Upper lobe of right lung (tissue), 1 donor: ENCODE measurements around the gene DELE1. TPM values are rescaled to one million over a fixed set of nuclear protein-coding genes. Genes with fewer than 3 reads are reported as not detected.

ENCODE experiments used
- ATAC-seq: fragments of 200-7000 bp; cut with Tn5 transposase; one replicate; pipeline ENCODE4 v1.9.1; 2020; ENCODE audit warnings: mild to moderate bottlenecking, moderate library complexity
- DNase-seq: peaks from one replicate; pipeline ENCODE4 v3.0.0-alpha.2; 2020
- H3K27ac ChIP-seq: fragments of 200-600 bp; one replicate; pipeline ENCODE4 v1.8.0; 2022
- H3K27me3 ChIP-seq: fragments of 200-600 bp; one replicate; pipeline ENCODE4 v1.8.0; 2022; ENCODE audit warnings: mild to moderate bottlenecking
- H3K36me3 ChIP-seq: fragments of 200-600 bp; one replicate; pipeline ENCODE4 v1.8.0; 2022
- H3K4me1 ChIP-seq: fragments of 200-600 bp; one replicate; pipeline ENCODE4 v1.8.0; 2022
- H3K4me3 ChIP-seq: fragments of 200-600 bp; one replicate; pipeline ENCODE4 v1.8.0; 2022; ENCODE audit warnings: mild to moderate bottlenecking
- H3K9me3 ChIP-seq: fragments of 200-600 bp; one replicate; pipeline ENCODE4 v1.8.0; 2022
- intact Hi-C: fragments of 100-400 bp; cut with DNase I; formaldehyde crosslinking; loops from one replicate; pipeline ENCODE4 v1.11.0; 2022
- total RNA-seq: library from RNA; stranded (reverse); fragmentation: NEBNext Ultra II Directional; extraction: Animal tissue kit (Norgen Biotek cat#: 25700); gene quantifications from one replicate; pipeline ENCODE4 v1.2.1, GENCODE V29; 2021
- TF ChIP-seq, protein P1 (sequence below): fragments of 200-600 bp; IDR thresholded peaks from one replicate; pipeline ENCODE4 v1.8.0; 2022; ENCODE audit warnings: antibody characterized with exemption
- donor health status: DM: no; HTN: yes; CAD: no; lungs with severe emphysema.

DELE1 gene
- total RNA-seq, 1 donor from 2014 or later, result 83.3 TPM

- ATAC-seq (no peak), DNase-seq (no peak)
- intact Hi-C loops, result no loop called here
- H3K4me3 ChIP-seq, result no peak overlapping the region
- no peaks in the 10 kb centered on the region for H3K27me3 ChIP-seq
- H3K4me1 ChIP-seq, result peaks cover 7% of the 10 kb centered on the region
- H3K9me3 ChIP-seq, result no peaks in the 10 kb centered on the region
- TF ChIP-seq, protein P1, sequence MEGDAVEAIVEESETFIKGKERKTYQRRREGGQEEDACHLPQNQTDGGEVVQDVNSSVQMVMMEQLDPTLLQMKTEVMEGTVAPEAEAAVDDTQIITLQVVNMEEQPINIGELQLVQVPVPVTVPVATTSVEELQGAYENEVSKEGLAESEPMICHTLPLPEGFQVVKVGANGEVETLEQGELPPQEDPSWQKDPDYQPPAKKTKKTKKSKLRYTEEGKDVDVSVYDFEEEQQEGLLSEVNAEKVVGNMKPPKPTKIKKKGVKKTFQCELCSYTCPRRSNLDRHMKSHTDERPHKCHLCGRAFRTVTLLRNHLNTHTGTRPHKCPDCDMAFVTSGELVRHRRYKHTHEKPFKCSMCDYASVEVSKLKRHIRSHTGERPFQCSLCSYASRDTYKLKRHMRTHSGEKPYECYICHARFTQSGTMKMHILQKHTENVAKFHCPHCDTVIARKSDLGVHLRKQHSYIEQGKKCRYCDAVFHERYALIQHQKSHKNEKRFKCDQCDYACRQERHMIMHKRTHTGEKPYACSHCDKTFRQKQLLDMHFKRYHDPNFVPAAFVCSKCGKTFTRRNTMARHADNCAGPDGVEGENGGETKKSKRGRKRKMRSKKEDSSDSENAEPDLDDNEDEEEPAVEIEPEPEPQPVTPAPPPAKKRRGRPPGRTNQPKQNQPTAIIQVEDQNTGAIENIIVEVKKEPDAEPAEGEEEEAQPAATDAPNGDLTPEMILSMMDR, result no peak
- H3K27ac ChIP-seq, result no peak overlapping the region
- peaks cover 87% of the 10 kb centered on the region for H3K36me3 ChIP-seq
These were observed 52.5 kb downstream of the DELE1 start for GRCh38 chr5:141976176-141976575.

- no peaks in the 10 kb centered on the region for H3K9me3 ChIP-seq
- DNase-seq (no peak), ATAC-seq (no peak)
- H3K27ac ChIP-seq, result no peak overlapping the region
- no peaks in the 10 kb centered on the region for H3K27me3 ChIP-seq
- H3K36me3 ChIP-seq, result peaks cover 94% of the 10 kb centered on the region
- TF ChIP-seq, protein P1, result no peak
- peaks cover 7% of the 10 kb centered on the region for H3K4me1 ChIP-seq
- intact Hi-C loops, result no loop called here
- H3K4me3 ChIP-seq, result no peak overlapping the region
These were observed 54.7 kb downstream of the DELE1 start for GRCh38 chr5:141978389-141978788.

DNA sequence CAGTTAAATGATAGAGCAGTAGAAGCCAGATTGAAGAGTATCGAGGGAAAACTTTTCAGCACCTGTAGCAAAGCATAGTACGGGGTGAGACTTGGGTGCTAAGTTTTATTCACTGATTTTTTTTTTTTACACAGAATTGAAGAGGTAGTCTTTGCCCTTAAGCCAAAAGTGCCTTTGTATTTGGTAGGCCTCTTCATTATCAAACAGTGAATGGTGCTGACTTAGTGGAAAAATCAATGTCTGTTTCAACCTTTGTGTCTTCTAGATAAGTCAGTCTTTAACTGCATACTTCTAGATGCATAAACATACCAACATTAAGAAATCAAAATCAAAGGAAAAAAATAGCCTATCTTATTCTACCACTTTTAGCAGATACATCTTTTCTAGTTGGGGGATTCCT, 59.0 kb downstream of the DELE1 start:
- peaks cover 94% of the 10 kb centered on the region for H3K36me3 ChIP-seq
- ATAC-seq (no peak), DNase-seq (no peak)
- H3K4me3 ChIP-seq, result no peak overlapping the region
- no peaks in the 10 kb centered on the region for H3K9me3 ChIP-seq
- no peak overlapping the region for H3K27ac ChIP-seq
- no peaks in the 10 kb centered on the region for H3K27me3 ChIP-seq
- H3K4me1 ChIP-seq, result no peaks in the 10 kb centered on the region
- TF ChIP-seq, protein P1, result no peak
- intact Hi-C loops, result no loop called here

DNA sequence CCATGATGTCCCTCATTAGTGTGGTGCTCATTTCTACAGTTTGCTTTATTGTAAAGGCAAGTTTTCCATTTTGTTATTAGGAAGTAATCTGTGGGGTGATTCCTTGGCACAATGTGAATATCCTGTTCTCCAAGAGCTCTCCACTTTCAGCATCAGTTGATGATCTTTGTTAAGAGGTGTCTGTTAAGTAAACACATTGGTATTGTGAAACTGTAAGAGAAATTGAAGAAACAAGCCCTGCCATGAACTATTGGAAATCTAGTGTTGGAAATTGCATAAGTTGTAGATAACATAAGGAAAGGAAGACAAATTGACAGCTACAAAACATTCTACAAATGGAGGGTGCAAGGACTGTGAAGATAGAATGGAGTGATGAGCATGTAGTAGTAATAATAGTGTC, 62.4 kb downstream of the DELE1 start:
- no peak overlapping the region for H3K27ac ChIP-seq
- ATAC-seq (no peak), DNase-seq (no peak)
- no peaks in the 10 kb centered on the region for H3K4me1 ChIP-seq
- TF ChIP-seq, protein P1, result no peak
- intact Hi-C loops, result no loop called here
- peaks cover 91% of the 10 kb centered on the region for H3K36me3 ChIP-seq
- no peaks in the 10 kb centered on the region for H3K27me3 ChIP-seq
- H3K9me3 ChIP-seq, result no peaks in the 10 kb centered on the region
- H3K4me3 ChIP-seq, result no peak overlapping the region

DNA sequence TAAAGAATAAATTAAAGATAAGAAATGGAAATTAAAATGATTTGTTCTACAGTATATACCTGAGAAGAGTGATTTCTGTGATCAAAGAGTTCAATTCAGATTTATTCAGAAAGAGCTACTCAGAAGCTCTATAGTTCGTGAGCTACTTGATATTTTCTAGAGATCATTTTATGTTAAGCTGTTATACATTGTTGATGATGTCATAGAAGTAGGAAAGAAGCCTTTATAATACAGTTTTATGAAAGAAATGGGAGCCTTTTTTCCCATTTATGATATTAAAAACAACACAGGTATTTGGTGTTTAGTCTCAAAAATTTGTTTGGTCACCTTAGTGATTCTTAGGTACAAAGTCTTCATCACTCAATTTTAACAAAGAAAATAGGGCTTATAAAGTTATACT, 66.0 kb downstream of the DELE1 start:
- Histone ChIP-seq H3K27me3 (no peaks in the 10 kb centered on the region), H3K9me3 (no peaks in the 10 kb centered on the region), H3K27ac (no peak overlapping the region), H3K4me1 (no peaks in the 10 kb centered on the region), H3K4me3 (no peak overlapping the region), H3K36me3 (peaks cover 72% of the 10 kb centered on the region)
- DNase-seq, result no peak
- intact Hi-C loops, result loop anchor here (5.0 kb wide), 1 partner anchor 153 kb away; no protein-coding TSS in a partner anchor
- no peak for ATAC-seq
- TF ChIP-seq, protein P1, result no peak

Other genes with a start within 250 kb of the DELE1 start
- 42.4 TPM for gene ARAP3, start 241.6 kb upstream of the DELE1 start, total RNA-seq
- 66.6 TPM for gene PCDH1, start 45.5 kb upstream of the DELE1 start, total RNA-seq
- 17.0 TPM for gene PCDH12, start 34.3 kb downstream of the DELE1 start, total RNA-seq
- 51.6 TPM for gene RNF14, start 45.2 kb downstream of the DELE1 start, total RNA-seq
- 36.2 TPM for gene GNPDA1, start 89.2 kb downstream of the DELE1 start, total RNA-seq
- gene NDFIP1, start 184.9 kb downstream of the DELE1 start, total RNA-seq, result 68.1 TPM